ACC112 (cell line): ENCODE results near the gene SH3PXD2A.
A peak's percentile ranks its signal among the peaks of the same experiment; 100 is the strongest.

ENCODE experiments used
- H2AFZ ChIP-seq: fragments of 200-600 bp; sonication (generic); one replicate; pipeline ENCODE4 v1.6.0; 2017; ENCODE audit warnings: antibody characterized with exemption, low read length; ENCODE audit not compliant: unreplicated experiment
- H3K27ac ChIP-seq: fragments of 200-600 bp; sonication (generic); 2 replicates; pipeline ENCODE4 v1.5.1; 2014; ENCODE audit warnings: low read depth, mild to moderate bottlenecking, antibody characterized with exemption, low read length, moderate library complexity
- H3K27me3 ChIP-seq: fragments of 200-600 bp; sonication (generic); 2 replicates; pipeline ENCODE4 v1.6.1; 2014; ENCODE audit warnings: mild to moderate bottlenecking, antibody characterized with exemption, low read length, moderate library complexity, mixed read lengths; ENCODE audit not compliant: insufficient read depth
- H3K36me3 ChIP-seq: fragments of 200-600 bp; sonication (generic); 2 replicates; pipeline ENCODE4 v1.6.1; 2016; ENCODE audit warnings: mild to moderate bottlenecking, antibody characterized with exemption, low read length, moderate library complexity, mixed read lengths; ENCODE audit not compliant: insufficient read depth
- H3K4me1 ChIP-seq: fragments of 200-600 bp; sonication (generic); one replicate; pipeline ENCODE4 v1.6.1; 2016; ENCODE audit warnings: low read length, mixed read lengths; ENCODE audit not compliant: insufficient read depth, unreplicated experiment, control insufficient read depth
- H3K4me3 ChIP-seq: fragments of 200-600 bp; sonication (generic); 2 replicates; pipeline ENCODE4 v1.5.1; 2014; ENCODE audit warnings: mild to moderate bottlenecking, low read depth, low read length
- H3K79me2 ChIP-seq: fragments of 200-600 bp; sonication (generic); one replicate; pipeline ENCODE4 v1.6.0; 2016; ENCODE audit warnings: low read length; ENCODE audit not compliant: control insufficient read depth, unreplicated experiment, insufficient read depth

Gene SH3PXD2A

DNA sequence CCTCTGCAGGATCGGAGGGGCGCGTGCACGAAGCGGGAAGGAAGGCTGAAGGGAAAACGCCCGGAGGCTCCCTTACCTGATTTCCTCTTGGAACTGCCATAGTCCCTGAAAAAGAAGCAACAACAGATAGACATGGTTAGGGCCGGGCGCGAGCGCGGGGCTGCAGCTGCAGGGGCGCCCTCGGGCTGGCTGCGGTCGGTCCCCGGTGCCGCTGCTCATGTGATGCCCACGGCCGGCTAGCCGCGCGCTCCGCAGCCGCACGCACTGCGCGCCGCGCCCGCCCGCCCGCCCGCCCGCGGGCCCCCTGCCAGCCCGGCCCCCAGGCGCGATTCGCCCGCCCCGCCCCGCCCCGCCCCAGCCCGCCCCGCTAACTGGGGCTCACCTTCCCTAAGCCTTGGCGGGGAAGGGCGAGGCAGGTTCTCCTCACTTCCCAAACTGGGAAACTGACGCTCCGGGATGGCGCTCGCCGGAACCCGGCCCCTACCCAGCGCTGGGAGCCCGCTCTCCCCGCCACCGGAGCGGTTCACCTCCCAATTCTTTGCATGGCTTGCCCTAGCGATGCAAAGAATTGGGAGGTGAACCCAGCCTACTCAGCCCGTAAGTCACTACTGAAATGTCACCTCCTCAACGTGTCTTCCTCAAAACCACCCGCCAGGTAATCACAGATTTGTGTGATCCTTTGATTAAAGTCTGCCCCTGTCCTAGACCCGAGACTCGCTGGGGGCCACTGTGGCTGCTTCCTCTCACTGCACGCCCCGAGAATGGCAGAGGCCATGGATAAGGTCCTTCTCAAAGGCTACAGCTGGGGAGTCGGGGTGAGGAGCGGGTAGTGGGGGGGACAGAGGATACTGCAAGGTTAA is 162.2 kb downstream of the SH3PXD2A start:
- Histone ChIP-seq H3K4me1 (peaks cover 36% of the 10 kb centered on the region), H2AFZ (peak overlapping the region; percentile 55), H3K27ac (no peak overlapping the region), H3K27me3 (no peaks in the 10 kb centered on the region), H3K4me3 (peak overlapping the region; percentile 75), H3K36me3 (no peaks in the 10 kb centered on the region), H3K79me2 (no peaks in the 10 kb centered on the region)

DNA sequence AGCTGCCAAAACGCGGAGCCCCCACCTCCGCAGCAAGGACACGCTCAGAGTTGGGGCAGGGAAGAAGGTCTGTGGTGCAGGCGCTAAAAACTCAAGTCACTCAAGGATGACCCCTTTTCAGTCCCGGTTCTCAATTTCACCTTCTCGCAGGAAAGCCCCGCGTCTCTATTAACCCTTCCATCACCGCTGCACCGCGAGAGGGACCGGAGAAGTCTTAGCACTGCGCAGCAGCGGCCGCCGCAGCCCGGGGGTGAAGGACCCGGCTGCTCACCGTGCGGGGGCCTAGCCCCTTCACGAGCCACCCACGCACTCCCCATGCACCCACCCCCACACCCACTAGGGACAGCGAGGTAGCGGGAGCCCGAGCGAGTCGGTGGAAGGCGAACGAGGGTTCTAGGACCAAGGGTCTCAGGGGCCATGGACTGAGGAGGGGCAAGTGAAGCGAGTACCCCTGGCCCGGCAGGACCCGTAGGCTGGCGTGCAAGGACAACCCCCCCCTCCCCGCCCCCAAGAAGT is 162.9 kb downstream of the SH3PXD2A start:
- H3K4me3 ChIP-seq = peak overlapping the region; percentile 75
- peaks cover 36% of the 10 kb centered on the region for H3K4me1 ChIP-seq
- H3K36me3 ChIP-seq = no peaks in the 10 kb centered on the region
- H3K79me2 ChIP-seq = no peaks in the 10 kb centered on the region
- no peak overlapping the region for H3K27ac ChIP-seq
- H2AFZ ChIP-seq = no peak overlapping the region
- no peaks in the 10 kb centered on the region for H3K27me3 ChIP-seq

DNA sequence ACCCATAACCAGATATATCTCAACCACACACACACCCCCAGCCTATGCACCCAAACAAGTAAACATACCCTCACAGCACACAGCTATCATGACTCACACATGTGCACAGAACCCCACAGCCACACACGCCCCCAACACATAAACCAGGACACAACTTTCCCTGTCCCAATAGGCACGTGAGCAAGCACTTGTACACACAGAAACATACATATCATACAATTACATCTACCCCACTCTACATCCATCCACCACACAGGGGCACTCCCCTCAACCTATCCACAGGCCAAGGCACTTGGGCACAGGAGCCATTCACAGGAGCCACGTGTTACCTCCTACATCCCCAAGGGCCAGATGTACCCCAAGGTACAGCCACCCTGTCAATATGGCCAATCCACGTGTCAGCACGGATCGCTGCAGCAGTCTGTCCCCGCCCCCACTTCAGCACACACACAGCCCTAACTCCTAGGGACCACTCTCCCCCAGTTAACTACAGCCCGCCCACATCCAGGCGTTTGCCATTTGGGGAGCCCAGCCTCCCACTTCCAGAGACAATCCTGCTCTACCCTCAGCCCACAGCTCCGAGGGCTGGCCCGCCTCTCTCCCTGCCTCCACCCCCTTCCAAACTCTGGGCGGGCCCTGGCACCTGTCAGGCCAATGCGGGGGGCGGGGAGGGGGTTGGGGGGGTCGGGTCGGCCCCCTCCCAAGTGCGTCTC is 163.5 kb downstream of the SH3PXD2A start:
- H2AFZ ChIP-seq = no peak overlapping the region

DNA sequence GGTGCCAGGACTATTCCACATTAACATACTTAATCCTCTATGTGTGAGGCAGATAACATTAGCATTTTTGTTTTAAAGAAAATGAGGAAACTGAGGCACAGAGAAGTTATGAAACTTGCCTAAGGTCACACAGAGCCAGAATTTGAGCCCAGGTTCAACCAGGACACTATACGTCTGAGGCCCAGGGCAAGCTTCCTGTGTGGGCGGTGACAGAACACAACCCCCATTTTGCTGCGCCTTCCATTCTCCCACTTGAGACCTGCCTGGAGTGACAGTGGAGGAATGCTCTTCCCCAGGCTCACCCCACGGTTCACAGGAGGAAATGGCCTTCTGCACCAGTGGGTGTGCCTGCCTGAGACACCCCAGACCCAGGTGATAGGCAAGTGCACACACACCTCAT is 164.1 kb downstream of the SH3PXD2A start:
- no peaks in the 10 kb centered on the region for H3K36me3 ChIP-seq
- no peak overlapping the region for H3K27ac ChIP-seq
- H3K27me3 ChIP-seq = no peaks in the 10 kb centered on the region
- H3K4me3 ChIP-seq = no peak overlapping the region
- H3K4me1 ChIP-seq = peaks cover 25% of the 10 kb centered on the region
- H2AFZ ChIP-seq = no peak overlapping the region
- H3K79me2 ChIP-seq = no peaks in the 10 kb centered on the region

More for the DNA sequence above, 163.5 kb downstream of the SH3PXD2A start:
- Histone ChIP-seq H3K4me3 (no peak overlapping the region), H3K27ac (no peak overlapping the region), H3K79me2 (no peaks in the 10 kb centered on the region), H3K36me3 (no peaks in the 10 kb centered on the region), H3K4me1 (peaks cover 31% of the 10 kb centered on the region), H3K27me3 (no peaks in the 10 kb centered on the region)

- no peak overlapping the region for H3K27ac ChIP-seq
- H3K27me3 ChIP-seq = no peaks in the 10 kb centered on the region
- no peaks in the 10 kb centered on the region for H3K36me3 ChIP-seq
- H3K79me2 ChIP-seq = no peaks in the 10 kb centered on the region
- no peak overlapping the region for H2AFZ ChIP-seq
- peaks cover 15% of the 10 kb centered on the region for H3K4me1 ChIP-seq
- no peak overlapping the region for H3K4me3 ChIP-seq
Measured at GRCh38 chr10:103690281-103690680, 165.1 kb downstream of the SH3PXD2A start.

- Histone ChIP-seq H3K4me1 (peaks cover 8% of the 10 kb centered on the region), H3K36me3 (no peaks in the 10 kb centered on the region), H2AFZ (no peak overlapping the region), H3K79me2 (no peaks in the 10 kb centered on the region), H3K27me3 (no peaks in the 10 kb centered on the region), H3K4me3 (no peak overlapping the region), H3K27ac (no peak overlapping the region)
Measured at GRCh38 chr10:103688491-103688890, 166.9 kb downstream of the SH3PXD2A start.

DNA sequence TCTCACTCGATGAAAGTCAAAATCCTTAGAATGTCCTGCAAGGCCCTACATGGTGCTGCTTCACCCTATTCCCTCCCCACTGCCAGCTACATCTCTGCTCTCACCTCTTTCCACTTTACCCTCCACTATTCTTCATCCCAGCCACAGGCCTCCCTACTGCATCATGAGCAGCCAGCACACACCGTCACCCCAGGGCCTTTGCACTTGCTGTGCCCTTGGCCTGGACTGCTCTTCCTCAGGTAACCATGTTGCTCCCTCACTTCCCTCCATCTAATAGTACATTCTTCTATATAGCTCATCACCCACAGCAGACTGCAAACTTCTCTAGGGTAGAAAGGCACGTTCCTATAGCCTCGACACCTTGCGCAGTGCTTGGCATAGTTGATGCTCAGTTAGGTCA is 167.7 kb downstream of the SH3PXD2A start:
- no peaks in the 10 kb centered on the region for H3K27me3 ChIP-seq
- H3K4me3 ChIP-seq = no peak overlapping the region
- H3K36me3 ChIP-seq = no peaks in the 10 kb centered on the region
- H3K27ac ChIP-seq = no peak overlapping the region
- no peaks in the 10 kb centered on the region for H3K79me2 ChIP-seq
- peaks cover 5% of the 10 kb centered on the region for H3K4me1 ChIP-seq
- H2AFZ ChIP-seq = no peak overlapping the region

DNA sequence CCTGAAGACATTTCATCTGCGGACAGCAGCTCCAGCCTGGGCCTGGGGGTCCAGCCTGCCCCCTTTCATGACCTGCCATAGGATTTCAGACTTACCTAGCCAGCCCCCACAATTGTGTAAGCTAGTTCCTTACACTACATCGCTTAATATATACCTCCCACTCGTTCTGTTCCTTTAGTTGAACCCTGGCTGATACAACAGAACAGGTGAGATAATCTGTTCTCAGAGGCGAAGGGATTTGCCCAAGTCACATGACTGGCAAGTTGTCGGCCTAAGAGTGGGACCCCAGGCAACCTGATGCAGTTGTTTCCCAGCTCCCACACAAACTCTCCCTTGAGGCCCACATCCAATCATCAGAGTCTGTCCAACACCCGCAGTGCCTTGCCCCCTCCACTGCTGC is 168.2 kb downstream of the SH3PXD2A start:
- no peak overlapping the region for H2AFZ ChIP-seq
- peaks cover 5% of the 10 kb centered on the region for H3K4me1 ChIP-seq
- H3K4me3 ChIP-seq = no peak overlapping the region
- H3K36me3 ChIP-seq = no peaks in the 10 kb centered on the region
- H3K79me2 ChIP-seq = no peaks in the 10 kb centered on the region
- H3K27me3 ChIP-seq = no peaks in the 10 kb centered on the region
- H3K27ac ChIP-seq = no peak overlapping the region

DNA sequence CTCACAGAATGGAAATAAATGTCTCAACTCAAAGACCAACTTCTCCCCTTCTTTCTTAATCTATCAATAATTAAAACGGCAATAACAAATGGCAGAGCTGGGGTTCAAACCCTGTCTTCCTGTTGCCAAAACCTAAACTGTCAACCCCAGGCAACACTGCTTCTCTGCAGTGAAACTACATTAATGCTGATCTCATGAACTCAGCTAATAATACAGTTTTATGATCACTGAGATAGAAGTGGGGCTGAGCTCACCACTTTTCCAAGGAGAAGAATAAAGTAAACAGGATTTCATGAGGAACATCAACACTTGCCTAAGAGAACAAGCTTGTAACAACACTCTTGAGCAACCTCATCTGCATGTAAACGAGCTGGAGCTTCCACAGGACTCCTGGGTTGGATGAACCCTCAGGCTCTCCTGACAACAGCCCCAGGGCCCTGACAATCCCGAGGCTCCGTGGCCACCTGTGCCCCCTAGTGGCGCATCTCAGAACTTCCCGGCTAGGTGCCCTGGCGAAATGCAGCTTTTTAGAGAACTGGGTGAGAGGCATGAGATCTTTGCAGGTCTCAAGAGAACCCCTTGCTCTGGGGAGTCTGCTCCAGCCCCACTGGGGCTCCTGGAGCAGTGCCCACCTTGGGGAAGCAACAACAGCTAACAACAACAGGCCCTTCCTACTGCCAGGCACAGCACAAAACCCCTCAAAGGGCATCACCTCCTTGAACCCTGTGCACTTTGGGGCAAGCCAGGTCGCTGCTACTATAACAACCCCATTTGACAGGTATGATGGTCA is 169.3 kb downstream of the SH3PXD2A start:
- no peak overlapping the region for H3K4me3 ChIP-seq
- no peaks in the 10 kb centered on the region for H3K79me2 ChIP-seq
- no peak overlapping the region for H2AFZ ChIP-seq

GRCh38 chr10:103683851-103684250 is 171.5 kb downstream of the SH3PXD2A start:
- Histone ChIP-seq H3K27ac (no peak overlapping the region), H3K4me3 (no peak overlapping the region), H3K27me3 (no peaks in the 10 kb centered on the region), H3K4me1 (no peaks in the 10 kb centered on the region), H3K36me3 (no peaks in the 10 kb centered on the region), H3K79me2 (no peaks in the 10 kb centered on the region), H2AFZ (no peak overlapping the region)

More for the DNA sequence above, 169.3 kb downstream of the SH3PXD2A start:
- no peak overlapping the region for H3K27ac ChIP-seq
- H3K27me3 ChIP-seq = no peaks in the 10 kb centered on the region
- H3K36me3 ChIP-seq = no peaks in the 10 kb centered on the region
- H3K4me1 ChIP-seq = no peaks in the 10 kb centered on the region
